NCI-H446 treated with DMSO at 0.1 percent for 48 hours (cell line): Measurements from ENCODE around the gene CCNDBP1.
"Not testable (repeated sequence)": the region's sequence is repeated elsewhere in the genome, so short reads cannot be mapped to it uniquely, and the experiment has no call there.

Experiments used
- DNase-seq: peaks from one replicate; lab custom pipeline; 2025; lab: John Stamatoyannopoulos, UW

CCNDBP1 gene

DNA sequence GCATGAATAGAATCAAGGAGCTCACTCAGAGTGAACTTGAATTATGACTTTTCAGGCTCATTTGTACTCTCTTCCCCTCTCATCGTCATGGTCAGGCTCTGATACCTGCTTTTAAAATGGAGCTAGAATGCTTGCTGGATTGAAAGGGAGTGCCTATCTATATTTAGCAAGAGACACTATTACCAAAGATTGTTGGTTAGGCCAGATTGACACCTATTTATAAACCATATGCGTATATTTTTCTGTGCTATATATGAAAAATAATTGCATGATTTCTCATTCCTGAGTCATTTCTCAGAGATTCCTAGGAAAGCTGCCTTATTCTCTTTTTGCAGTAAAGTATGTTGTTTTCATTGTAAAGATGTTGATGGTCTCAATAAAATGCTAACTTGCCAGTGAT, 9.6 kb downstream of the CCNDBP1 start:
- DNase-seq, result no peak

DNA sequence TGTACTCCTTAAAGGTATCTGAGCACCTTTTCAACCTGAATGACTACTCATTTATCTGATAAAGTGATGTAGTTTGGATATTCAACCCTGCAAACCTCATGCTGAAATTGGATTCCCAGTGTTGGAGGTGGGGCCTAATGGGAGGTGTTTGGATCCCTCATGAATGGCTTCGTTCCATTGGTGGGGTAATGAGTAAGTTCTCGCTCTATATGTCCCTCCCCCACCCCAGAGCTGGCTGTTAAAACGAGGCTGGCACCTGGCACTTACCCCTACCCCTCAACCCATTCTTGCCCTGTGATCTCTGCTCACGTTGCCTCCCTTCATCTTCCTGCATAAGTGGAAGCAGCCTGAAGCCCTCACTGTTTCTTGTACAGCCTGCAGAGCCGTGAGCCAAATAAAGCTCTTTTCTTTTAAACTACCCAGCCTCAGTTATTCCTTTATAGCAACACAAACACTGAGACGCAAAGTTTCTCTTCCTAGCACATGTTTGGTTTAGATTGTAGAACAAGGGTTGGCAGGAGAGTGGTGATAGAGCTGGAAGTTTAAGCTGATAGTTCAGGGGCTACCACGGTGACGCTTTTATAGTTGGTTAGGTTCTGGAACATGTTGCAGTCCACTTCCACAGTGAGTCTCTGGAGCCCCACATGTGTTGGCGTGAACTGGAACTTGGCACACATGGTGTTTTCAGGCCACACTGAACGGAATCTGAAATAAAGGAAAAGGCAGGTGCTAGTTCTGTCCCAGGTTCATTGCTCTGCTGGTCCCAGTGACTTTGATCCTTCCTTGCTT, 11.8 kb downstream of the CCNDBP1 start:
- DNase-seq, result no peak

DNA sequence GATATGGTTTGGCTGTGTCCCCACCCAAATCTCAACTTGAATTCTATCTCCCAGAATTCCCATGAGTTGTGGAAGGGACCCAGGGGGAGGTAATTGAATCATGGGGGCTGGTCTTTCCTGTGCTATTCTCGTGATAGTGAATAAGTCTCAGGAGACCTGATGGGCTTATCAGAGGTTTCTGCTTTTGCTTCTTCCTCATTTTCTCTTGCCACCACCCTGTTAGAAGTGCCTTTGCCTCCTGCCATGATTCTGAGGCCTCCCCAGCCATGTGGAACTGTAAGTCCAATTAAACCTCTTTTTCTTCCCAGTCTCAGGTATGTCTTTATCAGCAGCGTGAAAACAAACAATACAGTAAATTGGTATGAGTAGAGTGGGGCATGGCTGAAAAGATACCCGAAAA, 12.6 kb downstream of the CCNDBP1 start:
- DNase-seq, result not testable (repeated sequence)

DNA sequence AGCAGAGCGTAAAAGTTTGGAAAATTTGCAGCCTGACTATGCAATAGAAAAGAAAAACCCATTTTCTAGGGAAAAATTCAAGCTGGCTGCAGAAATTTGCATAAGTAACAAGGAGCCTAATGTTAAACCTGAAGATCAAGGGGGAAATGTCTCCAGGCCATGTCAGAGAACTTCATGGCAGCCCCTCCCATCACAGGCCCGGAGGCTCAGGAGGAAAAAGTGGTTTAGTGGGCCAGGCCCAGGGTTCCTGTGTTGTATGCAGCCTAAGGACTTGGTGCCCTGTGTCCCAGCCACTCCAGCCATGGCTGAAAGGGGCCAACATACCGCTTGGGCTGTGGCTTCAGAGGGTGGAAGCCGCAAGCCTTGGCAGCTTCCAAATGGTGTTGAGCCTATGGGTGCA, 13.4 kb downstream of the CCNDBP1 start:
- DNase-seq, result not testable (repeated sequence)

DNA sequence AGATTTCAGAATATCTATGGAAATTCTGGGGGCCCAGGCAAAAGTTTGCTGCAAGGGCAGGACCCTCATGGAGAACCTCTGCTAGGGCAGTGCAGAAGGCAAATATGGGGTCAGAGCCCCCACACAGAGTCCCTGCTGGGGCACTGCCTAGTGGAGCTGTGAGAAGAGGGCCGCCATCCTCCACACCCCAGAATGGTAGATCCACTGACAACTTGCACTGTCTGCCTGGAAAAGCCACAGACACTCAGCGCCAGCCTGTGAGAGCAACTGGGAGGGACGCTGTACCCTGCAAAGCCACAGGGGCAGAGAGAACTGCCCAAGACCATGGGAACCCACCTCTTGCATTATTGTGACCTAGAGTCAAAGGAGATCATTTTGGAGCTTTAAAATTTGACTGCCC, 13.8 kb downstream of the CCNDBP1 start:
- no peak for DNase-seq

DNA sequence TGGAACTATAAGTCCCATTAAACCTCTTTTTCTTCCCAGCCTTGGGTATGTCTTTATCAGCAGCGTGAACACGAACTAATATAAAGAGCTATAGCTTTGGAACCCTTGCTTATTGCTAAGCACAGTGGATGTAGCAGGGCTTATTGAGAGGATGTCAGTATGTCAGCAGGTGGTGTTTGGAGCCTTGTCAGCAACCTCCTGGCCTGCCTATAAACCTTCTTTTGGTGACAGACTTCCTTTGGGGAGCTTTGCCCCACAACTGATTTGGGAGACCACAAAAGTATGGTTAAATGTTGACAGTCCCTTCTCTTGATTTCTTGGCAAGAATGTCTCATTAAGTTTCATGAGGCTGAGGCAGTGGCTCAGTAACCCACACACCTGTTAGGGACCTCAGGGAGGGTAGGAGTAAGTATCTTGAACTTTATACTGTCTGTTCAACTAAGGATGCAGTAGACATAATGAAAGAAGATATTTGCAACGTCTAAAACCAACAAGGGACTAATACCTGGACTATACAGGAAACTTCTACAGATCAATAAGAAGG, 14.8 kb downstream of the CCNDBP1 start:
- DNase-seq, result no peak

DNA sequence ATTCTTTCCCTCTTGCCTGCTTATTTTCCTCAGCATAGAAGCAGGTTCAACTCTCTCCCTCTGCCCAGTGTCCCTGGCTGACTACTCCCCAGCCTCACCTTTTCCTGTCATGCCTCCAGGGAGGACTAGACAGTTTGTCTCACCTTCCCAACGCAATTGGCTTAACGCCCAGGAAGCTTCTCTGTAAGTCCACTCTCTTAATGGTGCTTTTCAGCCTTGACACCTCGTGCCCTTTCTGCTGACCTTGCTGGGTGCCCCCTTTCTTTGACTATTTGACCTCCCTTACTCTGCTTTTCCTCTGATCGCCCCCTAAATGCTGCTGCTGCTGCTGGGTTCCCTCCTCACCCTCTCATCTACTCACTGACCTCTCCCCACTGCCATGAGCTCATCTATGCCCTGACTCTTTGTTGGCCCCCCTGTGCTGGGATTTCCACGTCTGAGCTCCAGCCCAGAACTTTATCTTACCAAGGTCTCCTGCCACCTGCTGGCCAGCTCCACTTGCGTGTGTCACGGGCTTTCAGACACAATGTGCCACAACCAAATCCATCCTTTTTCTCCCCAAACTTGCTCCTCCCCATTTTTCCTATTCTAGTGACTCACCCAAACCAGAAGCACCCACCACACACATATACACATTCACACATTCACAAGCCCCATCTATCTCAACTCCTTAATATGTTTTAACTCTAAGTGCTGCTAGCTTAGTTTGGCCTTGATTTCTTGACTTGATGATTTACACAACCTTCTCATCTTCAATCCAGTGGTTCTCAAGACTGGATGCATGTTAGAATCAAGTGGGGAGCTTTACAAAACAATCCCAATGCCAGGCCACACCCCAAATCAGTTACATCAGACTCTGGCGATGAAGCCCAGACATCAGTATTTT, 19.1 kb downstream of the CCNDBP1 start:
- no peak for DNase-seq

DNA sequence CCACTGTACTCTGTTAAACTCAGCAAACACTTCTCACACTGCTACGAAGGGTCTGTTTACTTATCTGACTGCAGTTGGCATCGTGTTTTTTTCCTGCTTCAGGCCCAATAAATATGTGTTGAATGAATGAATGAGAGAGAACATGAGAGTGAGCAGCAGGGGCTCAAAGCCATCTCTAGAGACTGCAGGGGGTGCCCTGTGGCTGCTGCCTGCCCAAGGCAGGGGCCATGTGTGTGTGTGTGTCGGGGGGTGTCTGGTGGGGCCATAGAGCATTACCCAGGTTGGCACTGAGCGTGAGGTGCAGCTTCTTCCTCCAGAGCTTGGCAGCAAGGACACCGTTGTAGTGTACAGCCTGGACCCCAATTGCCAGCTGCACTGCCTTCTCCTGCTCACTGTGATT, 20.9 kb downstream of the CCNDBP1 start:
- no peak for DNase-seq

DNA sequence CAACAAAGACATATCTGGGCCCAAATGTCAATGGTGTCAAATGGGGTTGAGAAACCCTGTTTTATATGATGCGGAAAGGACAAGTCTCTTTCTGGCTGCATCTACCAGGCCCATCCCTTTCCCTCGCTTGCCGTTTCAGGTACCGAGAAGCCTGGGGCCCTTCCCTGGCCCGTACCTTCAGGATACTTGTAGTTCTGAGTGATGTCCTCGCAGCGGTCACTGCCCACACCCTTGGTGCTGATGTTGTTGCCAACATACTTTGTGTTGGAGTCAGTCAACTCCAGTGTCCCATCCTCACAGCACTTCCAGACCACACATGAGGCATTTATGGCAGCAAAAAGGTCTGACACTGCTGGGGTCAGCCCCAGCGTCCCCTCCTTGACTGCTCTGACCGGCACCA, 21.8 kb downstream of the CCNDBP1 start:
- DNase-seq, result no peak

DNA sequence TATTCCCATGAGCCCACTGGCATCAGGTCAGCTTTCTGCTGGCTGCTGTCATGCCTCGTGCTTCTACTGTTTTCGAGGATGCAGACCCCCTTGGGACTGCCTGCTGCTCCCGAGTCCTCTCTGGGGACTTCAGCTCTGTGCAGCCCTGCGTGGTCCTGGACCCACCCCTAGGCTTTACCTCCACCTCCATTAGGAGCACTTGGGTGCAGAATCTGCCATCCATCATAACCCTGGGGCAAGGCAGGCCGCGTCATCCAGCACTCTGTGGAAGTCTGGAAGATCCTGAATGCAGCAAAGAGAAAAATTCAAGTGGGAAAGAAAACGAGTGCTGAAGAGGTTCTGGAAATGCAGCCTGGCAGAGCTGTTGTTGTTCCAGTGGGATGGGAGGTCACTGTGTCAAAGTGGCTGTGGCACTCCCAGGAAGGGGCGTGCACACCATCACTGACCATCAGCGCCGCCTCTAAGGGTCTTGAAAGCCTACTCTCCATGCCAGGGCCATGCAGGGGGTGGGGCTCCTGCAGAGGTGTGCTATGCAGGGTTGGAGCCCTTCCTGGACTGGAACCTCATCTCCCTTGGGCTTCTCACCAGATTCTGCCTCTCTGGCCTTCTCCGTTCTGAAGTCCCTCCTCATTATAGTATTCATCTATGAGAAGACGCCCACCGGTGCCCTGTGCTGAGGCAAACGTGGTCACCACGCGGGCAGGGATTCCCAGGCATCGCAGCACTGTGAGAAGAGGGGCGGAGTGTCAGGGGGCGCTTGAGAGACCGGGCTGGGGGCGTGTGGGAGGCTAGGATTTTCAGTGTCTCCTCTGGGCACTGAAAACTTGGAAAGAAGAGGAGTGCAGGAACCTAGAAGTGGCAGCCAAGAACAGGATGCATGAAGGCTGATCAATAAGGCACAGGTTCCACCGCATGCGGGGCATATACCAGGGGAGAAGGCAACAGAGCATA, 23.1 kb downstream of the CCNDBP1 start:
- DNase-seq, result no peak

DNA sequence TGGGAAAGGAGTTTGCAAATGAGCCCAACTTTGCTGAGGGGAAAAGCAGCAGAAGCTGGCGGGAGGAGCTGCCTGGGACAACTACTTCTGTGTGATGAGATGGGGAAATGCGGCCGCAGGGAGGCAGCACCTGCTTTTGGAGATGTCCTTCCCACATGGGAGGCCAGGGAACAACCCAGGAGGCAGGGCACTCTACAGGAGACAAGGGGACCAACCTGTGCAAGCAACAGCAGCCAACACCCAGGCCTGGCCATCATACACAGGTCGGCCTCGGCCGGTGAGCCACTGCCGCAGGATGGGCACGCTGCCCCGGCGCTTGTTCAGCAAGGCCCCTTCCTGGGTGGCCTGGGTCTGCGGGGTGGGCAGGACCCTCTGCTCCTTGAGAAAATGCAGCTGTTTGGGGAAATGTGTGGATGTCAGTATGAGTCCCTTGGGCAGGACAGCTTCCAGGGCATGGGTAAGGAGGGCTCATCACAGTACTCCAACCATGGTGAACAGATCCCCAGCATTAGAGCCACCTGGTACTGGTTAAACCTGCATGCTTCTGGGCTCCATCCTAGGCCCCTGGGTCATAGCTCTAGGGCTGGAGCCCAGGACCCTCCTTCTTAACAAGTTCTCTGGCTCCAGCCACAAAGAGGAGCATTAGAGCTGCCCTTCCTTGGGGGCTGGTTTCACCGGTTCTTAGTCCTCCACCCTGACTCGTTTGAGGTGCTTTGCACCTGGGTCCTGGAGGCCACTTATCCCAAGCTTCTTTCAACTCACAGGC, 24.0 kb downstream of the CCNDBP1 start:
- no peak for DNase-seq

DNA sequence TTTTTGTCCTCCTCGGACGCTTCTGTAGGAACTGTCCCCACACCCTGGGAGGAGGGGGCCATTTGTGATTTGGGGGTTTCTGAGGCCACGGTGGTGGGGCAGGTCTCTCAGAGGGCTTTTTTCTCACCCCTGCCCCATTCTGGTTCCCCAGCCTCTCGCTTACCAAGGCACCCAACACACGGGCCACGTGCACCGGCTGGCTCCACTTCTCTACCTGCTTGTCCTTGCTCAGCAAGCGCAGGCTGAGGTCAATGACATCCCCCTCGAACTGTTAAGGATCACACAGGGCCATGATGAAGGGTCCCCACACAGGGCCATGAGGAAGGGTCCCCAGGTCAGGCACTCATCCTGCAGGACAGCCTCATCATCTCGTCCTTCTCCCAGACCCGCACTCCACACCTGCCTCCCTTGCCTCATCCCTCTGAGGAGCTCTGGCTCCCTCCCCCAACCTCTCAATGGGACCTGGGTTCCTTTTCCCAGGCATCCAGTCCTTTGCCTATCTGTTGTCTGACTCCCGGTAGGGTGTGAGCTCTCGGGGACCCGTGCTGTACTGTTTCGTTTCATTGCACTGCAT, 25.1 kb downstream of the CCNDBP1 start:
- no peak for DNase-seq

DNA sequence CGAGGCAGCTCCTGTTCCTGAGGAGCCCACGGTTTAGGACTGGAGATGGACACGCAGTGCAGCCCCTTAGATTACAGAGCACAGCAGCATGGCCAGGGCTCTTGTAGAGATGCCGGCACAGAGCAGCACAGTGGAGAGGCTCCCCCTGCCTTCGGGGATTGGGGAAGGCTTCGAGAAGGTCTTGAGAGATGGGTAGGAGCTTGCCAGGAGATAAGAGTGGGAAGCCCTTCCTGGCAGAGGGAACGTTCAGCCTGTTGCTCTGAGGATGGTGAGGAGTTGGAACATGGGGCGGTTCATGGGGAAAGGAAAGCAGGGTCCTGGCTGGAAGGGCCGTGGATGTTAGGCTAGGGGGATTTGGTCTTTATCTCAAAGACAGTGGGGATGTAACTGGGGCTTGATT, 25.6 kb downstream of the CCNDBP1 start:
- DNase-seq, result no peak

DNA sequence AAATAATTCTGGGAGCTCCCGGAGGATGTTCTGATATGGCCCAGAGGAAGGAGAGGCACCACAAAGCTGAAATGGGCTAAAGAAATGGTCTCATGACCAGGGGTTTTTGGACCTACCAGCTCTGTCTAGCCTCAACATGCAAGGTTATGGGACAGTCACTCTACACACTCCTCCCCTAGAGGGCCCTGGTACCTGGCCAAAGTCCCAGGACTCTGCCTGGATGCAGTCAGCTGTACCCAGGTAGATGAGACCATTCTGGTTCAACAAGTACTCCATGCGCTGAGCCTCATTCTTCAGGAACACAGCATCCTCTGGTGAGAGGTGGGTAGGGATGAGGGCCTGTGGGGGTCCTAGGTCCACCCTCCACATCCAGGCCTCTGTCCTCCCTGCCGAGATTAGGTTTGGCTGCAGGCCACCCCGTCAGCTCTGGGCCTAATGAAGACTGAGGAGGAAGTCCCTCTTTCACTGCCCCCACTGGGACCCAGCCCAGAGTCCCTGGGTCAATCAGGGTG, 26.1 kb downstream of the CCNDBP1 start:
- DNase-seq, result no peak

DNA sequence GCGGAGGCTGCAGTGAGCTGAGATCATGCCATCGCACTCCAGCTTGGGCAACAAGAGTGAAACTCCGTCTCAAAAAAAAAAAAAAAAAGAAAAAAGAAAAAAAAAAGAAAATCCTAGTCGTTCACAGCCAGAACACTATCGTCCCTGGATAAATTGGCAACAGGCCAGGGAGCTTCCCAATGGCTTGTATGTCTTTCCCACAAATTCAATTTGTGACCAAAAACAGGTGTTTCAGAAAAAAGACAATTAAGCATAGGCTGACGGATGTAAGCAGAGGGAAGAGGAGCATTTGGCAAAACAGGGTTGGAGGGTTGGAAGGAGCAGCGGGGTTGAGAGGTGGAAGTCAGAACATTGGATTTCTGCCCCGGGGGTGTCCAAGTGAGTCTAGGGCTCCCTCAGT, 27.1 kb downstream of the CCNDBP1 start:
- no peak for DNase-seq

DNA sequence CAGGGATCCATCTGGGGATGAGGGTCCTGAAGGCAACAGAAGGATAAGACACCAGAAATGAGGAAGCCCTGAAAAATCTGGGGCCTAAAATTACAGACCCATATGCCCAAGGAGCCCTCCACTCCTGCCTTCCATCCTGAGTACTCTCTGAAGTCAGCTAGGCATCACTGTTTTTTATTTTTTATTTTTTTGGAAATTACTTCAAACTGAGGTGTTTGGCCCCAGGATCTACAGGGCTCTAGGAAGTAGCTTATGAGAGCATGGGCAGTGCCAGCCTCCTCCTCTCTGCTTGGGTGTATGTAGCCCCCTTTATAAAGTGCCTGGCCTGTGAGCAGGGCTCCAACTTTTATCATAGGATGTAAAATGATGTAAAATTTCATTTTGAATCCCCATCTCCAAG, 27.7 kb downstream of the CCNDBP1 start:
- DNase-seq, result no peak

DNA sequence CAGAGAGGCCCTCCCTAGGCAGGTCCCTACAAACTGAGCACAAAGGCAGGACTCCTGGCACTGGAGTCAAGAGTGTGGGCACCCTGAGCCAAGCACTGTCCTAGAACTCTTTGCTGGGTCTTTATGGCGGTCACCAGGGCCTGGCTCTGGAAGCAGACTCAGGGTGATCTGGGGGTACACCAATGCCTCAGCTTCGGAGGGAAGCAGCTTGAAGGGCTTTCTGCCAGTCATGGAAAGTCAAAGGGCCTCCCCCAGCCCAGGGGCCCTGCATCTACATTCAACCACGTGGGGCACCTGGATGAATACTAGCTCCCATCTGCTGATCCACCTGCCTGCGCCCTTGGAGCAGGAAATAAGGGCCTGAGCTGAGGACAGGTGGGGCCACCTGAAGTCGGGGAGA, 28.3 kb downstream of the CCNDBP1 start:
- no peak for DNase-seq

DNA sequence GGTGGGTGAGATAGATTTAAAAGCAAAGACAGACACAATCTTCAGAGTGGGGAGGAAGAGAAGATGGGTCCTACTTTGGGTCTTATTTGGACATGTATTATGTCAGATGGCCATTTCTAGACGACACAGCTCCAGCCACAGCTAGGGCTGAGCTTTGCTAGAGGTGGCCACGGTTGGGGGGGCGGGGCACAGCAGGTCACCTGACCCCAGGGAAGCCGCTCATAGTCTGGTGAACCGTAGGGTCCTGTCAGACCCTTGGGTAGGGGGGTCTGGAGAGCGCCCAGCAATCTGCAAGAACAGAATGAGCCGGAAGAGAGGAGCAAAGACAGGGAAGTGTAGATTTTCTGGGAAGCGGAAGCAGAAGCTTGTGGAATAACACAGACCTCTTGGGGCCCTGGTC, 29.0 kb downstream of the CCNDBP1 start:
- DNase-seq, result no peak

DNA sequence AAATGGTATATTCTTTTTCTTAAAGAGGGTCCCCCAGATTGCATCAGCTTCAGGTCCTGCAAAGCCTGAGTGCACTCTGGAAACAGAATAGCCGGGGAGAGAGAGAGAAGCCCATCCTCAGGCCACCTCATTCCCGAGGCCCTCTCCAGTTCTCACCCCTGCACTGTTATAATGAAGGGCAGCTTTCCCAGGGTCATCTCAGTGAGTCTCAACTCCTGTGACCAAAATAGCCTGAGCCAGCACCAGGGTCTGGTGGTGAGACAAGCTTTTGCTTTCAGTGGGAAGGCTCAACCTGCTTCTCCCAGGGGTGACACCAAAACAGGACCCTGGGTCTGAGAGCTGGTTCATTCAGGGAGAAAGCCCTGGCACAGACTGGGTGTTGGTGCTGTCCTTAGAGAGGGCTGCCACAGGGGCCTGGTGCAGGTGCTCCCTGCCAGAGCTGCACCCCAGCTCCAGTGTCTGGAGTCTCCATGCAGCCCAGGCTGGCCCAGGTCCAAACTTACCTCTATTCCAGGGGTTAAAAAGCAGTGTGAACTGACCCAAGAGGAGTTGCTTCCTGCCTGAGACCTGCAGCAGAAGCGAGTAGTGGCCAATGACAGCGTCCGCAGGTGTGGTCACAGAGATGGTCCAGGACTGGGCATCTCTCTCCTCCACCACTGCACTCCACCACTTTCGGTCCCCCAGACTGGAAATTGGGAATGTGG, 29.5 kb downstream of the CCNDBP1 start:
- no peak for DNase-seq

DNA sequence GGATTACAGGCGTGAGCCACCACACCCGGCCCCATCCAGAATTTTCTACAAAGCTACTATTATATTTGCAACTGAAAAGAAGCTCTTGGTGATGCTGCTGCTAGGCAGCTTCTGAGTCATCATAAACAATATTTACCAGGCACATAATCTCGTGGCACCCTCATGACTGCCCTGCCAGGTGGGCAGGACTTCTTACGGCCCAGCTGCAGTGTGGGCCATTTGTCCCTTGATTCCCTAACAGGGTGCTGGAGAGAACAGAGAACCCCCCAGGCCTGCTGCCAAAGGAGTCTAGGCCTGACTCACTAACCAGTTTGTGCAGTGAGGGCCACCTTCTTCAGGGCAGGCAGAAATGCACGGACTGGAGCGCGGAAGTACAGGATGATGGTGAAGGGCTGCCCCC, 30.8 kb downstream of the CCNDBP1 start:
- DNase-seq, result no peak
